B cell (primary cell): ENCODE data around the gene RPP14. TPM values are rescaled to one million over a fixed set of nuclear protein-coding genes. Genes with fewer than 3 reads are reported as not detected.

ENCODE experiments used
- ATAC-seq: fragments of 200-7000 bp; cut with Tn5 transposase; one replicate; pipeline ENCODE4 v1.10.0; 2021; ENCODE audit warnings: low read depth, mild to moderate bottlenecking, moderate number of reproducible peaks, moderate library complexity
- CTCF ChIA-PET: fragments of 350-600 bp; sonication (Branson Sonifier 250); formaldehyde crosslinking; loops from one replicate; lab custom pipeline; 2021; ENCODE audit warnings: antibody characterized with exemption, inconsistent platforms; lab: Charles Lee
- POLR2A ChIA-PET: fragments of 350-600 bp; sonication (Branson Sonifier 250); formaldehyde crosslinking; loops from one replicate; lab custom pipeline; 2021; ENCODE audit warnings: antibody characterized with exemption; lab: Charles Lee
- DNase-seq: peaks from one replicate; pipeline ENCODE4 v3.0.0; 2013
- H2AFZ ChIP-seq: 2 replicates; pipeline ENCODE4 v1.6.1; 2012; ENCODE audit warnings: mild to moderate bottlenecking, low read depth, low read length; ENCODE audit not compliant: insufficient read depth, poor library complexity, severe bottlenecking
- H3K27ac ChIP-seq, 2 donors: 1 replicate in 1 of 2; 2 replicates in 1 of 2; pipeline ENCODE4 v1.5.1; 2012 to 2013; ENCODE audit warnings: low read length in 2 of 2, mild to moderate bottlenecking in 2 of 2, moderate library complexity in 1 of 2
- H3K27me3 ChIP-seq, 4 experiments: fragments of 200-600 bp in 1 of 4; sonication (generic) in 1 of 4; replicated peaks in 1 of 4; 1 replicate in 2 of 4; 2 replicates in 2 of 4; pipeline versions ENCODE4 v1.6.1 to v1.7.0; 2013 to 2016; ENCODE audit warnings: low read length in 3 of 4, mild to moderate bottlenecking in 2 of 4, mixed read lengths in 1 of 4, moderate library complexity in 1 of 4; ENCODE audit not compliant: insufficient read depth in 4 of 4, control insufficient read depth in 3 of 4; ENCODE audit errors: control extremely low read depth in 1 of 4
- H3K36me3 ChIP-seq, 2 experiments: replicated peaks in 1 of 2; 1 replicate in 1 of 2; 2 replicates in 1 of 2; pipeline versions ENCODE4 v1.6.1 to v1.7.1; 2013; ENCODE audit warnings: low read length in 1 of 2; ENCODE audit not compliant: insufficient read depth in 2 of 2, control insufficient read depth in 1 of 2; ENCODE audit errors: control extremely low read depth in 1 of 2, extremely low read depth in 1 of 2
- H3K4me1 ChIP-seq, 2 donors: fragments of 200-600 bp in 1 of 2; sonication (generic) in 1 of 2; 1 replicate in 1 of 2; 2 replicates in 1 of 2; pipeline versions ENCODE4 v1.5.1 to v1.6.1; 2013 to 2017; ENCODE audit warnings: low read length in 2 of 2; ENCODE audit not compliant: control insufficient read depth in 2 of 2, insufficient read depth in 2 of 2
- H3K4me2 ChIP-seq: replicated peaks from 2 replicates; pipeline ENCODE3; 2012; ENCODE audit warnings: mild to moderate bottlenecking, low read depth, low read length; ENCODE audit not compliant: poor library complexity, severe bottlenecking
- H3K4me3 ChIP-seq, 5 experiments: fragments of 200-600 bp in 1 of 5; sonication (generic) in 1 of 5; 1 replicate in 3 of 5; 2 replicates in 2 of 5; pipeline versions ENCODE4 v1.5.1 to v1.7.0; 2011 to 2016; ENCODE audit warnings: low read length in 4 of 5, mild to moderate bottlenecking in 4 of 5, low read depth in 2 of 5, control low read depth in 1 of 5, moderate library complexity in 1 of 5; ENCODE audit not compliant: insufficient read depth in 1 of 5; ENCODE audit errors: control extremely low read depth in 1 of 5, extremely low read depth in 1 of 5
- H3K79me2 ChIP-seq: fragments of 200-600 bp; sonication (generic); one replicate; pipeline ENCODE4 v1.6.0; 2016; ENCODE audit warnings: low read length; ENCODE audit not compliant: control insufficient read depth, insufficient read depth
- H3K9ac ChIP-seq: fragments of 200-600 bp; sonication (generic); 2 replicates; pipeline ENCODE4 v1.6.1; 2017; ENCODE audit warnings: mild to moderate bottlenecking, low read length, moderate library complexity
- H3K9me3 ChIP-seq, 3 donors: one replicate each; pipeline versions ENCODE4 v1.6.1 to v1.7.1; 2013; ENCODE audit warnings: low read length in 2 of 3; ENCODE audit not compliant: control insufficient read depth in 2 of 3, insufficient read depth in 1 of 3; ENCODE audit errors: control extremely low read depth in 1 of 3
- H4K20me1 ChIP-seq: 2 replicates; pipeline ENCODE4 v1.6.0; 2012; ENCODE audit warnings: mild to moderate bottlenecking, low read length; ENCODE audit not compliant: insufficient read depth, control insufficient read depth, poor library complexity, severe bottlenecking
- H3K27ac Mint-ChIP-seq: one replicate; pipeline ENCODE4 v1.8.0; 2021; ENCODE audit warnings: mixed read lengths
- H3K27me3 Mint-ChIP-seq: one replicate; pipeline ENCODE4 v1.8.0; 2021; ENCODE audit warnings: mixed read lengths
- H3K4me1 Mint-ChIP-seq: one replicate; pipeline ENCODE4 v1.8.0; 2021; ENCODE audit warnings: mixed read lengths
- H3K4me3 Mint-ChIP-seq: one replicate; pipeline ENCODE4 v1.8.0; 2021; ENCODE audit warnings: mixed read lengths
- H3K9me3 Mint-ChIP-seq: one replicate; pipeline ENCODE4 v1.8.0; 2022; ENCODE audit warnings: mixed read lengths; ENCODE audit not compliant: insufficient read depth
- EZH2 ChIP-seq: IDR thresholded peaks from 2 replicates; pipeline ENCODE4 v1.6.1; 2012; ENCODE audit warnings: borderline replicate concordance, low read depth, mild to moderate bottlenecking, moderate library complexity, low read length; ENCODE audit not compliant: insufficient read depth, poor library complexity, severe bottlenecking
- WGBS: methylation state at CpG from one replicate; pipeline ENCODE4 v1.1.5; 2013; ENCODE audit warnings: missing lambda C conversion rate; ENCODE audit not compliant: insufficient coverage; 5-methylcytosine and 5-hydroxymethylcytosine counted together
- intact Hi-C: fragments of 100-400 bp; cut with micrococcal nuclease; formaldehyde crosslinking; loops from one replicate; pipeline ENCODE4 v1.10.0; 2022
- polyA plus RNA-seq: library from polyadenylated mRNA; depleted of rRNA; stranded (reverse); fragments of >200 nt; gene quantifications from 2 replicates; pipeline ENCODE4 v1.2.3, GENCODE V29; 2012
- total RNA-seq, 2 donors: library from RNA; stranded (reverse); fragments of 120-200 nt in 1 of 2; gene quantifications; 1 replicate in 1 of 2; 2 replicates in 1 of 2; pipeline versions ENCODE4 v1.2.3 to v1.2.4, GENCODE V29; 2013 to 2022
- TF ChIP-seq, protein P1 (sequence below): fragments of 200-600 bp; IDR thresholded peaks from one replicate; pipeline ENCODE4 v1.8.0; 2022; ENCODE audit warnings: antibody characterized with exemption, mild to moderate bottlenecking

The RPP14 gene
- total and polyA plus RNA-seq, 2 donors (not counting 1 experiment from before 2014, with no cell fraction given), result 4.7 to 17.9 TPM

DNA sequence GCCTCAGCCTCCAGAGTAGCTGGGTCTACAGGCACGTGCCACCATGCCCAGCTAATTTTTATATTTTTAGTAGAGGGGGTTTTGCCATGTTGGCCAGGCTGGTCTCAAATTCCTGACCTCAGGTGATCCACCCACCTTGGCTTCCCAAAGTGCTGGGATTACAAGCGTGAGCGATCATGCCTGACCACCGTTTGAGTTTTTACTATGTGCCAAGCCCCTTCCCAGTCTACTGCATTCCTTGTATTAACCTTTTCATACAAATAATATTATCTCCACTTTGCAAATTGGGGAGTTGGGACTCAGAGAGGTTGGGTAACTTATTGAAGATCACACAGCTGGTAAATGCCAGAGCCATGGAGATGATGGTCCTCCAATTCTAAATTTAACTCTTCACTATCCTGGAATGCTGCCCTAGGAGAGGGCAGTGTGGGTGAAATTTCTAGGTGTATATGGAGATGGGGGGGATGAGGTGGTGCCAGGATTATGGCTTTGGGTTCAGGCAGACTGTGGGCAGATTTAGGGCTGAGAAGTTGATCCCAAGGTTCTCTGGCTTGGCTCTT, 25.6 kb downstream of the RPP14 start:
- ChIA-PET POLR2A (interaction anchor here (1.0 to 11.4 kb wide), 2 partner anchors 21 to 54 kb away, joined by 3 to 182 read pairs; no protein-coding TSS in a partner anchor), CTCF (interaction anchor here (0.6 to 10.2 kb wide), 11 partner anchors 11 to 202 kb away, joined by 3 to 349 read pairs (median 46); partner anchors contain the start of genes HTD2, KCTD6 and RPP14)
- peaks cover 0 to 2% of the 10 kb centered on the region in 2 experiments for H3K36me3 ChIP-seq
- Mint-ChIP-seq H3K27me3 (no peaks in the 10 kb centered on the region), H3K4me1 (peaks cover 45% of the 10 kb centered on the region), H3K9me3 (no peaks in the 10 kb centered on the region), H3K4me3 (peak overlapping the region; percentile 81), H3K27ac (peak overlapping the region; percentile 50)
- H3K9ac ChIP-seq, result peak overlapping the region; percentile 80
- no peak overlapping the region for H2AFZ ChIP-seq
- no peak overlapping the region for H3K4me3 ChIP-seq
- peak overlapping the region; percentile 98 for H3K4me2 ChIP-seq
- ATAC-seq (no peak), DNase-seq (no peak)
- peaks cover 8% of the 10 kb centered on the region for H4K20me1 ChIP-seq
- WGBS, result 93% methylated on average over 3 of the region's 4 CpGs
- TF ChIP-seq EZH2, result no peak
- TF ChIP-seq, protein P1, sequence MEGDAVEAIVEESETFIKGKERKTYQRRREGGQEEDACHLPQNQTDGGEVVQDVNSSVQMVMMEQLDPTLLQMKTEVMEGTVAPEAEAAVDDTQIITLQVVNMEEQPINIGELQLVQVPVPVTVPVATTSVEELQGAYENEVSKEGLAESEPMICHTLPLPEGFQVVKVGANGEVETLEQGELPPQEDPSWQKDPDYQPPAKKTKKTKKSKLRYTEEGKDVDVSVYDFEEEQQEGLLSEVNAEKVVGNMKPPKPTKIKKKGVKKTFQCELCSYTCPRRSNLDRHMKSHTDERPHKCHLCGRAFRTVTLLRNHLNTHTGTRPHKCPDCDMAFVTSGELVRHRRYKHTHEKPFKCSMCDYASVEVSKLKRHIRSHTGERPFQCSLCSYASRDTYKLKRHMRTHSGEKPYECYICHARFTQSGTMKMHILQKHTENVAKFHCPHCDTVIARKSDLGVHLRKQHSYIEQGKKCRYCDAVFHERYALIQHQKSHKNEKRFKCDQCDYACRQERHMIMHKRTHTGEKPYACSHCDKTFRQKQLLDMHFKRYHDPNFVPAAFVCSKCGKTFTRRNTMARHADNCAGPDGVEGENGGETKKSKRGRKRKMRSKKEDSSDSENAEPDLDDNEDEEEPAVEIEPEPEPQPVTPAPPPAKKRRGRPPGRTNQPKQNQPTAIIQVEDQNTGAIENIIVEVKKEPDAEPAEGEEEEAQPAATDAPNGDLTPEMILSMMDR, result no peak
- H3K4me1 ChIP-seq, result peaks cover 24 to 31% of the 10 kb centered on the region in 2 donors
- peaks cover 60% of the 10 kb centered on the region for H3K79me2 ChIP-seq
- intact Hi-C loops, result loop anchor here (1.0 kb wide), 1 partner anchor 25 kb away; the partner anchor contains the start of genes HTD2 and RPP14
- H3K27me3 ChIP-seq, result no peaks in the 10 kb centered on the region
- H3K9me3 ChIP-seq, result no peaks in the 10 kb centered on the region
- H3K27ac ChIP-seq, result no peak overlapping the region
